ENCODE data around the gene NPS. TPM values are rescaled to one million over a fixed set of nuclear protein-coding genes. Genes with fewer than 3 reads are reported as not detected.

NPS gene
- total RNA-seq, 2 experiments from 2014 or later: not detected

GRCh38 chr10:127564644-127565043, 15.5 kb downstream of the NPS start:
- Mint-ChIP-seq H3K9me3 (peaks cover 1% of the 10 kb centered on the region), H3K36me3 (ENCODE audit: low read depth) (no peaks in the 10 kb centered on the region), H3K27ac (no peak overlapping the region), H3K27me3 (ENCODE audit: low read depth) (no peaks in the 10 kb centered on the region), H3K4me3 (no peak overlapping the region), H3K4me1 (ENCODE audit: low read depth) (no peaks in the 10 kb centered on the region)
- no peak for DNase-seq
- intact Hi-C loops (cut with micrococcal nuclease): loop anchor here (2.0 kb wide), 1 partner anchor 290 kb away; no protein-coding TSS in a partner anchor
- CTCF ChIA-PET: interaction anchor here (1.0 to 2.0 kb wide), 5 partner anchors 9 to 290 kb away, joined by 3 to 7 read pairs (median 3); no protein-coding TSS in a partner anchor

- H3K9me3 Mint-ChIP-seq: peaks cover 1% of the 10 kb centered on the region
- CTCF ChIA-PET: interaction anchor here (1.1 to 2.0 kb wide), 2 partner anchors 12 to 13 kb away, joined by 3 to 4 read pairs; no protein-coding TSS in a partner anchor
- intact Hi-C loops (cut with micrococcal nuclease): loop anchor here (2.0 kb wide), 1 partner anchor 289 kb away; no protein-coding TSS in a partner anchor
Observed at GRCh38 chr10:127565583-127565982, 16.5 kb downstream of the NPS start.

GRCh38 chr10:127569210-127569609, 20.1 kb downstream of the NPS start:
- CTCF ChIA-PET: no interaction called here
- no peaks in the 10 kb centered on the region for H3K36me3 Mint-ChIP-seq (ENCODE audit: low read depth)
- no peak overlapping the region for H3K4me3 Mint-ChIP-seq
- H3K27ac Mint-ChIP-seq: no peak overlapping the region
- peaks cover 8% of the 10 kb centered on the region for H3K9me3 Mint-ChIP-seq
- H3K4me1 Mint-ChIP-seq (ENCODE audit: low read depth): no peaks in the 10 kb centered on the region
- intact Hi-C loops (cut with micrococcal nuclease): no loop called here
- no peak for DNase-seq
- H3K27me3 Mint-ChIP-seq (ENCODE audit: low read depth): no peaks in the 10 kb centered on the region

More at GRCh38 chr10:127565583-127565982, 16.5 kb downstream of the NPS start:
- DNase-seq: no peak
- Mint-ChIP-seq H3K27me3 (ENCODE audit: low read depth) (no peaks in the 10 kb centered on the region), H3K27ac (no peak overlapping the region), H3K4me3 (no peak overlapping the region), H3K4me1 (ENCODE audit: low read depth) (no peaks in the 10 kb centered on the region), H3K36me3 (ENCODE audit: low read depth) (no peaks in the 10 kb centered on the region)

- H3K4me1 Mint-ChIP-seq (ENCODE audit: low read depth): no peaks in the 10 kb centered on the region
- H3K4me3 Mint-ChIP-seq: no peak overlapping the region
- H3K27ac Mint-ChIP-seq: no peak overlapping the region
- H3K27me3 Mint-ChIP-seq (ENCODE audit: low read depth): no peaks in the 10 kb centered on the region
- no peak for DNase-seq
- CTCF ChIA-PET: no interaction called here
- intact Hi-C loops (cut with micrococcal nuclease): loop anchor here (10.0 kb wide), 1 partner anchor 325 kb away; no protein-coding TSS in a partner anchor
- H3K36me3 Mint-ChIP-seq (ENCODE audit: low read depth): no peaks in the 10 kb centered on the region
- peaks cover 8% of the 10 kb centered on the region for H3K9me3 Mint-ChIP-seq
Observed at GRCh38 chr10:127570036-127570435, 20.9 kb downstream of the NPS start.

GRCh38 chr10:127571386-127571785, 22.3 kb downstream of the NPS start:
- intact Hi-C loops (cut with micrococcal nuclease): loop anchor here (10.0 kb wide), 1 partner anchor 327 kb away; no protein-coding TSS in a partner anchor
- peaks cover 8% of the 10 kb centered on the region for H3K9me3 Mint-ChIP-seq
- H3K27me3 Mint-ChIP-seq (ENCODE audit: low read depth): peaks cover under 1% of the 10 kb centered on the region
- H3K36me3 Mint-ChIP-seq (ENCODE audit: low read depth): no peaks in the 10 kb centered on the region
- no peaks in the 10 kb centered on the region for H3K4me1 Mint-ChIP-seq (ENCODE audit: low read depth)
- H3K27ac Mint-ChIP-seq: no peak overlapping the region
- DNase-seq: no peak
- CTCF ChIA-PET: no interaction called here
- H3K4me3 Mint-ChIP-seq: no peak overlapping the region

GRCh38 chr10:127576051-127576450, 26.9 kb downstream of the NPS start:
- H3K27ac Mint-ChIP-seq: no peak overlapping the region
- peaks cover 12% of the 10 kb centered on the region for H3K27me3 Mint-ChIP-seq (ENCODE audit: low read depth)
- intact Hi-C loops (cut with micrococcal nuclease): loop anchor here (10.0 kb wide), 1 partner anchor 331 kb away; no protein-coding TSS in a partner anchor
- no peaks in the 10 kb centered on the region for H3K4me1 Mint-ChIP-seq (ENCODE audit: low read depth)
- no peaks in the 10 kb centered on the region for H3K36me3 Mint-ChIP-seq (ENCODE audit: low read depth)
- peaks cover 8% of the 10 kb centered on the region for H3K9me3 Mint-ChIP-seq
- no peak overlapping the region for H3K4me3 Mint-ChIP-seq
- DNase-seq: no peak
- CTCF ChIA-PET: no interaction called here

- intact Hi-C loops (cut with micrococcal nuclease): loop anchor here (10.0 kb wide), 1 partner anchor 332 kb away; no protein-coding TSS in a partner anchor
- CTCF ChIA-PET: no interaction called here
- no peaks in the 10 kb centered on the region for H3K4me1 Mint-ChIP-seq (ENCODE audit: low read depth)
- H3K27ac Mint-ChIP-seq: no peak overlapping the region
- H3K9me3 Mint-ChIP-seq: peaks cover 8% of the 10 kb centered on the region
- H3K27me3 Mint-ChIP-seq (ENCODE audit: low read depth): peaks cover 12% of the 10 kb centered on the region
- H3K36me3 Mint-ChIP-seq (ENCODE audit: low read depth): no peaks in the 10 kb centered on the region
- no peak overlapping the region for H3K4me3 Mint-ChIP-seq
- no peak for DNase-seq
Observed at GRCh38 chr10:127576740-127577161, 27.6 kb downstream of the NPS start.

GRCh38 chr10:127577376-127578258, 28.5 kb downstream of the NPS start:
- CTCF ChIA-PET: interaction anchor here (1.2 kb wide), 1 partner anchor 11 kb away, joined by 4 read pairs; no protein-coding TSS in a partner anchor
- H3K27ac Mint-ChIP-seq: no peak overlapping the region
- no peaks in the 10 kb centered on the region for H3K36me3 Mint-ChIP-seq (ENCODE audit: low read depth)
- no peak for DNase-seq
- no peaks in the 10 kb centered on the region for H3K4me1 Mint-ChIP-seq (ENCODE audit: low read depth)
- intact Hi-C loops (cut with micrococcal nuclease): loop anchor here (10.0 kb wide), 1 partner anchor 333 kb away; no protein-coding TSS in a partner anchor
- peaks cover 8% of the 10 kb centered on the region for H3K9me3 Mint-ChIP-seq
- H3K27me3 Mint-ChIP-seq (ENCODE audit: low read depth): peaks cover 12% of the 10 kb centered on the region
- no peak overlapping the region for H3K4me3 Mint-ChIP-seq

GRCh38 chr10:127578259-127578960, 29.3 kb downstream of the NPS start:
- H3K4me1 Mint-ChIP-seq (ENCODE audit: low read depth): no peaks in the 10 kb centered on the region
- intact Hi-C loops (cut with micrococcal nuclease): loop anchor here (10.0 kb wide), 1 partner anchor 334 kb away; no protein-coding TSS in a partner anchor
- H3K4me3 Mint-ChIP-seq: no peak overlapping the region
- no peaks in the 10 kb centered on the region for H3K36me3 Mint-ChIP-seq (ENCODE audit: low read depth)
- H3K9me3 Mint-ChIP-seq: peaks cover 3% of the 10 kb centered on the region
- DNase-seq: no peak
- H3K27me3 Mint-ChIP-seq (ENCODE audit: low read depth): peaks cover 12% of the 10 kb centered on the region
- no peak overlapping the region for H3K27ac Mint-ChIP-seq
- CTCF ChIA-PET: interaction anchor here (1.2 kb wide), 1 partner anchor 12 kb away, joined by 4 read pairs; no protein-coding TSS in a partner anchor

- Mint-ChIP-seq H3K4me3 (no peak overlapping the region), H3K36me3 (ENCODE audit: low read depth) (no peaks in the 10 kb centered on the region), H3K9me3 (no peaks in the 10 kb centered on the region), H3K4me1 (ENCODE audit: low read depth) (no peaks in the 10 kb centered on the region), H3K27me3 (ENCODE audit: low read depth) (peaks cover 12% of the 10 kb centered on the region), H3K27ac (no peak overlapping the region)
- CTCF ChIA-PET: no interaction called here
- DNase-seq: no peak
- intact Hi-C loops (cut with micrococcal nuclease): loop anchor here (10.0 kb wide), 1 partner anchor 334 kb away; no protein-coding TSS in a partner anchor
Observed at GRCh38 chr10:127578961-127579305, 29.8 kb downstream of the NPS start.

GRCh38 chr10:127579640-127580039, 30.5 kb downstream of the NPS start:
- intact Hi-C loops (cut with micrococcal nuclease): loop anchor here (10.0 kb wide), 1 partner anchor 335 kb away; no protein-coding TSS in a partner anchor

GRCh38 chr10:127580822-127581221, 31.7 kb downstream of the NPS start:
- intact Hi-C loops (cut with micrococcal nuclease): no loop called here
- no peaks in the 10 kb centered on the region for H3K36me3 Mint-ChIP-seq (ENCODE audit: low read depth)
- no peaks in the 10 kb centered on the region for H3K9me3 Mint-ChIP-seq
- no peak for DNase-seq
- H3K4me1 Mint-ChIP-seq (ENCODE audit: low read depth): no peaks in the 10 kb centered on the region
- no peak overlapping the region for H3K27ac Mint-ChIP-seq
- H3K27me3 Mint-ChIP-seq (ENCODE audit: low read depth): peaks cover 12% of the 10 kb centered on the region
- CTCF ChIA-PET: no interaction called here
- no peak overlapping the region for H3K4me3 Mint-ChIP-seq

More at GRCh38 chr10:127579640-127580039, 30.5 kb downstream of the NPS start:
- no peak overlapping the region for H3K4me3 Mint-ChIP-seq
- CTCF ChIA-PET: no interaction called here
- H3K27ac Mint-ChIP-seq: no peak overlapping the region
- no peaks in the 10 kb centered on the region for H3K9me3 Mint-ChIP-seq
- peaks cover 12% of the 10 kb centered on the region for H3K27me3 Mint-ChIP-seq (ENCODE audit: low read depth)
- DNase-seq: no peak
- H3K36me3 Mint-ChIP-seq (ENCODE audit: low read depth): no peaks in the 10 kb centered on the region
- H3K4me1 Mint-ChIP-seq (ENCODE audit: low read depth): no peaks in the 10 kb centered on the region

Data from activated naive CD4-positive, alpha-beta T cell treated with anti-CD3 and anti-CD28 coated beads for 36 hours (primary cell).